ENCODE data around the gene ALKBH6.

DNA sequence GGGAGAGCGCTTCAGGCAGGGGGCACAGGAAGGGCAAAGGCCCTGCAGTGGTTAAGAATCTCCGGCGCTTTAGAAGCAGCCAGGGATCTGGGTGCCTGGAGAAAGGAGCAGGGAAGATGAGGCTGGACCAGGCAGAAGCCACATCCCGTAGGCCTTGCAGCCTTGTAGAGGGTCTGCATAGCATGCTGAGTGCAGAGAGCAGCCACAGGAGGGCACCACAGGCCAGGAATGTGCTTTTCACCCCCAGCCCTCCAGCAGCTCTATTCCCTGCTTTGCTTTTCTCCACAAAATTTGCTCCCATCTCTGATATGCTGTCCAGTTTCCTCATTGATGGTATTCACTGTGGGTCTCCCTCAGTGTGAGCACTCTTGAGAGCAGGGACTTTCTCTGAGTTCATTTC, 46.4 kb upstream of the ALKBH6 start:
- TF ChIP-seq, protein P1, sequence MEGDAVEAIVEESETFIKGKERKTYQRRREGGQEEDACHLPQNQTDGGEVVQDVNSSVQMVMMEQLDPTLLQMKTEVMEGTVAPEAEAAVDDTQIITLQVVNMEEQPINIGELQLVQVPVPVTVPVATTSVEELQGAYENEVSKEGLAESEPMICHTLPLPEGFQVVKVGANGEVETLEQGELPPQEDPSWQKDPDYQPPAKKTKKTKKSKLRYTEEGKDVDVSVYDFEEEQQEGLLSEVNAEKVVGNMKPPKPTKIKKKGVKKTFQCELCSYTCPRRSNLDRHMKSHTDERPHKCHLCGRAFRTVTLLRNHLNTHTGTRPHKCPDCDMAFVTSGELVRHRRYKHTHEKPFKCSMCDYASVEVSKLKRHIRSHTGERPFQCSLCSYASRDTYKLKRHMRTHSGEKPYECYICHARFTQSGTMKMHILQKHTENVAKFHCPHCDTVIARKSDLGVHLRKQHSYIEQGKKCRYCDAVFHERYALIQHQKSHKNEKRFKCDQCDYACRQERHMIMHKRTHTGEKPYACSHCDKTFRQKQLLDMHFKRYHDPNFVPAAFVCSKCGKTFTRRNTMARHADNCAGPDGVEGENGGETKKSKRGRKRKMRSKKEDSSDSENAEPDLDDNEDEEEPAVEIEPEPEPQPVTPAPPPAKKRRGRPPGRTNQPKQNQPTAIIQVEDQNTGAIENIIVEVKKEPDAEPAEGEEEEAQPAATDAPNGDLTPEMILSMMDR (IDR thresholded peaks at IDR 0.05; ENCODE audit: control extremely low read depth in 1 of 3, insufficient read depth in 1 of 3, low read depth in 1 of 3, low read length in 3 of 3) = peak; percentile 55 to 79 (median 71)
- TF ChIP-seq EP300 (IDR thresholded peaks at IDR 0.05; ENCODE audit: borderline replicate concordance in 1 of 2, low read depth in 2 of 2, low read length in 2 of 2) = no peak
- TF ChIP-seq MAFK (IDR thresholded peaks at IDR 0.05; ENCODE audit: low read depth, low read length) = no peak
- TF ChIP-seq, protein P2, sequence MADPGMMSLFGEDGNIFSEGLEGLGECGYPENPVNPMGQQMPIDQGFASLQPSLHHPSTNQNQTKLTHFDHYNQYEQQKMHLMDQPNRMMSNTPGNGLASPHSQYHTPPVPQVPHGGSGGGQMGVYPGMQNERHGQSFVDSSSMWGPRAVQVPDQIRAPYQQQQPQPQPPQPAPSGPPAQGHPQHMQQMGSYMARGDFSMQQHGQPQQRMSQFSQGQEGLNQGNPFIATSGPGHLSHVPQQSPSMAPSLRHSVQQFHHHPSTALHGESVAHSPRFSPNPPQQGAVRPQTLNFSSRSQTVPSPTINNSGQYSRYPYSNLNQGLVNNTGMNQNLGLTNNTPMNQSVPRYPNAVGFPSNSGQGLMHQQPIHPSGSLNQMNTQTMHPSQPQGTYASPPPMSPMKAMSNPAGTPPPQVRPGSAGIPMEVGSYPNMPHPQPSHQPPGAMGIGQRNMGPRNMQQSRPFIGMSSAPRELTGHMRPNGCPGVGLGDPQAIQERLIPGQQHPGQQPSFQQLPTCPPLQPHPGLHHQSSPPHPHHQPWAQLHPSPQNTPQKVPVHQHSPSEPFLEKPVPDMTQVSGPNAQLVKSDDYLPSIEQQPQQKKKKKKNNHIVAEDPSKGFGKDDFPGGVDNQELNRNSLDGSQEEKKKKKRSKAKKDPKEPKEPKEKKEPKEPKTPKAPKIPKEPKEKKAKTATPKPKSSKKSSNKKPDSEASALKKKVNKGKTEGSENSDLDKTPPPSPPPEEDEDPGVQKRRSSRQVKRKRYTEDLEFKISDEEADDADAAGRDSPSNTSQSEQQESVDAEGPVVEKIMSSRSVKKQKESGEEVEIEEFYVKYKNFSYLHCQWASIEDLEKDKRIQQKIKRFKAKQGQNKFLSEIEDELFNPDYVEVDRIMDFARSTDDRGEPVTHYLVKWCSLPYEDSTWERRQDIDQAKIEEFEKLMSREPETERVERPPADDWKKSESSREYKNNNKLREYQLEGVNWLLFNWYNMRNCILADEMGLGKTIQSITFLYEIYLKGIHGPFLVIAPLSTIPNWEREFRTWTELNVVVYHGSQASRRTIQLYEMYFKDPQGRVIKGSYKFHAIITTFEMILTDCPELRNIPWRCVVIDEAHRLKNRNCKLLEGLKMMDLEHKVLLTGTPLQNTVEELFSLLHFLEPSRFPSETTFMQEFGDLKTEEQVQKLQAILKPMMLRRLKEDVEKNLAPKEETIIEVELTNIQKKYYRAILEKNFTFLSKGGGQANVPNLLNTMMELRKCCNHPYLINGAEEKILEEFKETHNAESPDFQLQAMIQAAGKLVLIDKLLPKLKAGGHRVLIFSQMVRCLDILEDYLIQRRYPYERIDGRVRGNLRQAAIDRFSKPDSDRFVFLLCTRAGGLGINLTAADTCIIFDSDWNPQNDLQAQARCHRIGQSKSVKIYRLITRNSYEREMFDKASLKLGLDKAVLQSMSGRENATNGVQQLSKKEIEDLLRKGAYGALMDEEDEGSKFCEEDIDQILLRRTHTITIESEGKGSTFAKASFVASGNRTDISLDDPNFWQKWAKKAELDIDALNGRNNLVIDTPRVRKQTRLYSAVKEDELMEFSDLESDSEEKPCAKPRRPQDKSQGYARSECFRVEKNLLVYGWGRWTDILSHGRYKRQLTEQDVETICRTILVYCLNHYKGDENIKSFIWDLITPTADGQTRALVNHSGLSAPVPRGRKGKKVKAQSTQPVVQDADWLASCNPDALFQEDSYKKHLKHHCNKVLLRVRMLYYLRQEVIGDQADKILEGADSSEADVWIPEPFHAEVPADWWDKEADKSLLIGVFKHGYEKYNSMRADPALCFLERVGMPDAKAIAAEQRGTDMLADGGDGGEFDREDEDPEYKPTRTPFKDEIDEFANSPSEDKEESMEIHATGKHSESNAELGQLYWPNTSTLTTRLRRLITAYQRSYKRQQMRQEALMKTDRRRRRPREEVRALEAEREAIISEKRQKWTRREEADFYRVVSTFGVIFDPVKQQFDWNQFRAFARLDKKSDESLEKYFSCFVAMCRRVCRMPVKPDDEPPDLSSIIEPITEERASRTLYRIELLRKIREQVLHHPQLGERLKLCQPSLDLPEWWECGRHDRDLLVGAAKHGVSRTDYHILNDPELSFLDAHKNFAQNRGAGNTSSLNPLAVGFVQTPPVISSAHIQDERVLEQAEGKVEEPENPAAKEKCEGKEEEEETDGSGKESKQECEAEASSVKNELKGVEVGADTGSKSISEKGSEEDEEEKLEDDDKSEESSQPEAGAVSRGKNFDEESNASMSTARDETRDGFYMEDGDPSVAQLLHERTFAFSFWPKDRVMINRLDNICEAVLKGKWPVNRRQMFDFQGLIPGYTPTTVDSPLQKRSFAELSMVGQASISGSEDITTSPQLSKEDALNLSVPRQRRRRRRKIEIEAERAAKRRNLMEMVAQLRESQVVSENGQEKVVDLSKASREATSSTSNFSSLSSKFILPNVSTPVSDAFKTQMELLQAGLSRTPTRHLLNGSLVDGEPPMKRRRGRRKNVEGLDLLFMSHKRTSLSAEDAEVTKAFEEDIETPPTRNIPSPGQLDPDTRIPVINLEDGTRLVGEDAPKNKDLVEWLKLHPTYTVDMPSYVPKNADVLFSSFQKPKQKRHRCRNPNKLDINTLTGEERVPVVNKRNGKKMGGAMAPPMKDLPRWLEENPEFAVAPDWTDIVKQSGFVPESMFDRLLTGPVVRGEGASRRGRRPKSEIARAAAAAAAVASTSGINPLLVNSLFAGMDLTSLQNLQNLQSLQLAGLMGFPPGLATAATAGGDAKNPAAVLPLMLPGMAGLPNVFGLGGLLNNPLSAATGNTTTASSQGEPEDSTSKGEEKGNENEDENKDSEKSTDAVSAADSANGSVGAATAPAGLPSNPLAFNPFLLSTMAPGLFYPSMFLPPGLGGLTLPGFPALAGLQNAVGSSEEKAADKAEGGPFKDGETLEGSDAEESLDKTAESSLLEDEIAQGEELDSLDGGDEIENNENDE (IDR thresholded peaks at IDR 0.05; ENCODE audit: insufficient replicate concordance, low read length) = no peak
- TF ChIP-seq EZH2 (IDR thresholded peaks at IDR 0.05; ENCODE audit: low read depth, low read length, severe bottlenecking) = no peak
- no peak for TF ChIP-seq POLR2A (IDR thresholded peaks at IDR 0.05; ENCODE audit: control extremely low read depth in 1 of 2, low read depth in 2 of 2, low read length in 2 of 2)
- TF ChIP-seq CBX5 (IDR thresholded peaks at IDR 0.05; ENCODE audit: low read depth, low read length) = no peak
- TF ChIP-seq YY1 (IDR thresholded peaks at IDR 0.05; ENCODE audit: low read depth, low read length) = no peak
- no peak for TF ChIP-seq CEBPB (IDR thresholded peaks at IDR 0.05; ENCODE audit: low read depth, low read length)
